Adipose tissue (tissue), 3 donors: Measurements from ENCODE around the gene GRK5. TPM values are rescaled to one million over a fixed set of nuclear protein-coding genes. Genes with fewer than 3 reads are reported as not detected.

ENCODE experiments used
- H3K27ac ChIP-seq: one replicate; pipeline ENCODE4 v1.5.1; 2013; ENCODE audit warnings: low read depth, low read length
- WGBS, 3 donors: extraction: QIAGEN DNeasy Blood & Tissue Kit; methylation state at CpG; one replicate each; pipeline ENCODE4 v1.1.7; 2013; 5-methylcytosine and 5-hydroxymethylcytosine counted together
- polyA plus RNA-seq, 3 donors: library from polyadenylated mRNA; stranded (reverse); fragments of 200-250 nt; gene quantifications; one replicate each; pipeline ENCODE4 v1.2.3, GENCODE V29; 2013
- donor health status: healthy with polysubstance abuse.
- donor health status: Bipolar disorder and iron deficiency.
- donor health status: healthy.

GRK5 gene
- polyA plus RNA-seq, 3 donors = 3.2 to 38.5 (median 20.8) TPM

DNA sequence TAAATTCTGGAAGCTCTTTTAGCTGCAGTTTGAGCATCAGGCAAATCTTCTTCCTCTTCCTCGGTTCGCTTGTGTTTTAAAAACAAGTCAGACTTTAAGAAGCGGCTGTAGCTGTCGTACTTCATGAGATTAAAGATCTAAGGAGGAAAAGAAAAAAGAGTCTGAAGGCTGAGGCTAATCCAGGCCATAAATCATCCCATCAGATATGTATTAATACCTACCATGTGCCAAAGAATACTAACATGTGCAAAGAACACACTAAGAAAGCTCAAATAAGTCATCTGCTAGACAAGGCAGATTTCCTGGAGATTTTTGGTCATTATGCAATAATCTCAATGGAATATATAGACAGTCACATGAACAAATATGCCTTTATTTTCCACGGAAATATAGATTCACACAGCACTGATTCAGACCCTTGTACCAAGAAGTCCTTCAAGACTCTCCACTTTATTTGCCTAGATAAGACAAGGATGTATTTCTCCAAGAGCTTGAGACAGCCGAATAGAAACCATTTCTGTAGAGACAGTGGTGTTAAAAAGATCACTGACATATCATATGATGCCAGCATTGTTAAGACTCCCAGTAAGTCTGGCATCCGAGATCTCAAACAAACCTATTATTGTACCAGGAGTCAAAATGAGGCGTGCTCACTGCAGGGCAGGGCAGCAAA is 292.9 kb downstream of the GRK5 start:
- no peak overlapping the region for H3K27ac ChIP-seq
- WGBS, 3 donors = 70 to 86% (median 77%) methylated on average over 8 of the region's 8 CpGs

DNA sequence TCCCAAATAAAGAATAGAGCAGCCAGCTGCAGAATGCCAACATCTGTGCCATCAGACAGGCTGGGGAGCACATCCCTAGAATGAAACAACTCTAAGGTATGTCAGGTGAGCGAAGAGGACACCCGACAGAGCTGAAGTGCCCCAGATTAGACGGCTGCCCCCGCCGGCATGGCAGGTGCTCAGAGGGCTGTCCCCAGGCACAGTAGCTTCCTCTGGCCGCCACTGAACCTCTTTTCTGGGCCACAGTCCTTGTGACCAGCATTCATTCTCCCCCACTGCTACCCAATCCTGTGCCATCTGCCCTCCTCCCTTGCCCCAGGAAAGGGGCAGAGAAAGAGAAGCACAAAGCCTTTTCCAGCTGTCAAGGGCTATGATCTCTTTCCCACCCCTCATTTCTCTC is 293.4 kb downstream of the GRK5 start:
- 81 to 93% (median 92%) methylated on average over 6 of the region's 6 CpGs for WGBS, 3 donors

DNA sequence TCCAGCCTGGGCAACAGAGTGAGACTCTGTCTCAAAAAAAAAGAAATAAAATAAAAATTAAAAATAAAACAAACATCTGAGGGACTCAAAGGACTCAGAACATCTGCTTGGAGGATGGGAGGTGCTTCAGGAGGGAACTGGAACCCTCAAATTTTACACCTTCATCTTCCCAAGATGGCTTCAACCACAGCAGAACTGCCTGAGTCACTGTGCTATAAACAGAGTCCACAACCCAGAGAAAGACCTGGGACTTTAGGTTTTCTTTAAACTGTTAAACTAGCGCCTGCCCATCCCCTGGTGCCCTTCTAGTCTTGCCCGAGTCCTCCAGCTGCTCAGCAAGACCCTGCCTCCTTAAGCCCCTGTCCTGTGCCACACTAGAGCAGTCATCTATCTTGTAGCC is 294.3 kb downstream of the GRK5 start:
- H3K27ac ChIP-seq = no peak overlapping the region

More for the DNA sequence above, 293.4 kb downstream of the GRK5 start:
- H3K27ac ChIP-seq = no peak overlapping the region

DNA sequence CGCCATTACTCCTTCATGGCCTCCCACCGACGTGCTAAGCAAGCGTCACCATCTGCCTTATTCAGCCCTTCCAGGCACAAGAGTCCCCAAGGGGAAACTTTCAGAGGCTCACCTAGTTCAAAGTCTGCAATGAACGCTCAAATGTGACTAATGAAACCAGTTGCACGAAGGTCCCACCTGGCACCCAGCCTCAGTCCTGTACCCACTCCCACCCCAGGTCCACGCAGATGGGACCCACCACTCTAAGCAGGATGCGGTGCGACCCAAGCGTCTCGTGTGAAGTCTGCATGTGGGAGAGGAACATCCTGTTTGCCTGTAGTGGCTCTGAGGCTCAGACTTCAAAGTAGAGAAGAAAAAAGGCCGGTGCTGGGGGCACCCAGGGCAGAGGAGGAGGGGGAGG is 294.8 kb downstream of the GRK5 start:
- H3K27ac ChIP-seq = no peak overlapping the region
- WGBS, 3 donors = 47 to 65% (median 62%) methylated on average over 12 of the region's 12 CpGs

More for the DNA sequence above, 294.3 kb downstream of the GRK5 start:
- 80 to 92% (median 87%) methylated on average over 2 of the region's 2 CpGs for WGBS, 3 donors

DNA sequence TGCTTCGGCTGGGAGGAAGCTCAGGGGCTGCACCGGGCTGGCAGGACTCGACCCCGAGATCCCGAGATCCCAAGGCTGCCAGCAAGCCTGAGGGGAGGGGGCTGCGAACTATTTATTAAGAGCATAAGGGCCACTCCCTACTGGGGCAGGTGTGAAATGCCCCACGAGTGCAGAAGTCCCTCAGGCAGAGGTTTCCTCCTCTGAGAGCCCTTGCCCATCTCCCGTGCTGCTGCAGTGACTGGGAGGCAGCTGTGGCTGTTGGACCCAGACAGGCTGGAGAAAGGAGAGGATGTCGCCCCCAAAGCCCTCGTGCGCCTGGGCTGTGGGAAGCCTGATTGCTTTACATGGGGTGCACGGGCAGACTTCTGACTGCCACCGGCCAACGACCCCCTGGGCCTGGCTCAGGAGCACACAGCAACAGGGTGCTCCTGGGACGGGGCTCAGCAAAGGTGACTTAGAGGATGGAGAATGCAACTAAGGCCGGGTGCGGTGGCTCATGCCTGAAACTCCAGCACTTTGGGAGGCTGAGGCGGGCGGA is 295.3 kb downstream of the GRK5 start:
- no peak overlapping the region for H3K27ac ChIP-seq
- WGBS, 3 donors = 57 to 70% (median 68%) methylated on average over 19 of the region's 19 CpGs

DNA sequence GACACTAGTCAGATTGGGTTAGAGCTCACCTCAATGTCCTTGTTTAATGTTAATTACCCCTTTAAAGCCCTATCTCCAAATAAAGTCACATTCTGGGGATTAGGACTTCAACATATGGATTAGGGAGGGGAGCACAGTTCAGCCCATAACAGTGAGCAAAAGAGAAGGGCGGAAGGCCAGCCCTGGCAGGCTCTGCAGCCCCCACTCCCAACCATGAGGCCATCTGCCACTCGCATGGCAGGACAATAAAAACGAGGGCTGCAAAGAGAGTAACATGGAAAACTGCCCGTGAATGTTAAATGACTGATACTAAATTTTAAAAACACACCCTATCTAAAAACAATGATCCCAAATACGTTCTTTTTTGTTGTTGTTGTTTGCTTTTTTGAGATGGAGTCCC is 296.4 kb downstream of the GRK5 start:
- 94 to 97% (median 96%) methylated on average over 5 of the region's 5 CpGs for WGBS, 3 donors
- no peak overlapping the region for H3K27ac ChIP-seq

DNA sequence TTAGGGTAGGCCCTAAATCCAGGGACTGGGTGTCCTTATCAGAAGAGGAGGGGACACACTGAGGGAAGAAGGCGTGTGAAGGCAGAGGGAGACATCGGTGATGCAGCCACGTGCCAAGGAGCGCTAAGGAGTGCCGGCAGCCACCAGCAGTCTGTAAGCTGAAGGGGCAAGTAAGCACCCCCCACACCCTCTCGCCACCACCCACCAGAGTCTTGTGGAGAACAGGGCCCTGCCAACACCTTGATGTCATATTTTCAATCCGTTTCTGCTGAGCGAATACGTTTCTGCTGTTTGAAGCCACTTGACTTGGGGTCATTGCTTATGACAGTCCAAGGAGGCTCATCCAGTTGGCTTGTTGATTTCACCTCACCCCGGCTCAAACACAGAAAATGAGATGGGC is 297.3 kb downstream of the GRK5 start:
- H3K27ac ChIP-seq = no peak overlapping the region

DNA sequence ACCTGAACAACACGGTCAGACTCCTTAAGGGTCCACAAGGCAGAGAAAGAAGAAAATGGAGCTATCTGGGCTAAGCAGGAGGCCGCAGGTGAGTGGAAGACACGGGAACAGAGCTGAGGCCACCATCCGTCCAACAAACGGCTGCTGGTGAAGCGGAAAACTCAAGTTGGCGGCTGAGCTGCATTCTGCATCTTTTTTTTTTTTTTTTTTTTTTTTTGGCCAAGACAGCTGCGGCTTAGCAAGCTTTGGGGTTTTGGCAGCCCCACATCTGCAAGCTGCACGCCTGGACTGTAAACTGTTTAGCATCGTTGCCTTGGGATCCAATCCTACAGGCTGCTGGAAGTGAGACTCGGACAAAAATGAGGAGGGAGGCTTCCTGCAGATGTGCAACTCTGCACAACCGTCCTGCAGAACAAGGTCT is 297.8 kb downstream of the GRK5 start:
- WGBS, 3 donors = 61 to 84% (median 79%) methylated on average over 12 of the region's 12 CpGs
- H3K27ac ChIP-seq = no peak overlapping the region

More for the DNA sequence above, 297.3 kb downstream of the GRK5 start:
- 87 to 93% (median 90%) methylated on average over 10 of the region's 10 CpGs for WGBS, 3 donors

Other genes starting within 250 kb of the GRK5 start
- 1 to 10 TPM; 1.6 to 6.8 (median 3.5) TPM for gene NANOS1, start 177.9 kb upstream of the GRK5 start, polyA plus RNA-seq
- gene EIF3A, start 126.8 kb upstream of the GRK5 start, polyA plus RNA-seq = 100 to 1,000 TPM in 1 of 3 donors, 10 to 100 TPM in 2; 59.4 to 112 (median 98.6) TPM
- gene DENND10, start 103.5 kb upstream of the GRK5 start, polyA plus RNA-seq = 10 to 100 TPM; 11.7 to 38.8 (median 29.8) TPM
- gene SFXN4, start 41.9 kb upstream of the GRK5 start, polyA plus RNA-seq = 10 to 100 TPM; 20.7 to 32.7 (median 24.5) TPM
- 100 to 1,000 TPM in 2 of 3 donors, 10 to 100 TPM in 1; 63.1 to 188 (median 183) TPM for gene PRDX3, start 28.8 kb upstream of the GRK5 start, polyA plus RNA-seq